ENCODE data around the gene HSDL2. TPM values are rescaled to one million over a fixed set of nuclear protein-coding genes. Genes with fewer than 3 reads are reported as not detected.

Gene HSDL2
- polyA plus RNA-seq (ENCODE audit: insufficient read length in 4 of 4) = 100 to 1,000 TPM in 2 of 4 donors, 10 to 100 TPM in 2; 85.0 to 108 (median 98.7) TPM

GRCh38 chr9:112380102-112380824 is at the start of gene HSDL2:
TSS of gene HSDL2 (plus strand) at chr9:112380108. CDS start at chr9:112380164, 56 bp downstream.
- peak in 2 of 4 donors; percentile 41 to 69 for DNase-seq (ENCODE audit: low read depth in 4 of 4, low spot score in 2 of 4)

GRCh38 chr9:112331674-112331952 is 48.3 kb upstream of the HSDL2 start:
- no peak for DNase-seq (ENCODE audit: low read depth in 4 of 4, low spot score in 2 of 4)

- DNase-seq (ENCODE audit: low read depth in 4 of 4, low spot score in 2 of 4) = peak in 1 of 4 donors; percentile 31
Observed at GRCh38 chr9:112332214-112332613, 47.7 kb upstream of the HSDL2 start.

GRCh38 chr9:112332674-112332976 is 47.3 kb upstream of the HSDL2 start:
- DNase-seq (ENCODE audit: low read depth in 4 of 4, low spot score in 2 of 4) = no peak

DNA sequence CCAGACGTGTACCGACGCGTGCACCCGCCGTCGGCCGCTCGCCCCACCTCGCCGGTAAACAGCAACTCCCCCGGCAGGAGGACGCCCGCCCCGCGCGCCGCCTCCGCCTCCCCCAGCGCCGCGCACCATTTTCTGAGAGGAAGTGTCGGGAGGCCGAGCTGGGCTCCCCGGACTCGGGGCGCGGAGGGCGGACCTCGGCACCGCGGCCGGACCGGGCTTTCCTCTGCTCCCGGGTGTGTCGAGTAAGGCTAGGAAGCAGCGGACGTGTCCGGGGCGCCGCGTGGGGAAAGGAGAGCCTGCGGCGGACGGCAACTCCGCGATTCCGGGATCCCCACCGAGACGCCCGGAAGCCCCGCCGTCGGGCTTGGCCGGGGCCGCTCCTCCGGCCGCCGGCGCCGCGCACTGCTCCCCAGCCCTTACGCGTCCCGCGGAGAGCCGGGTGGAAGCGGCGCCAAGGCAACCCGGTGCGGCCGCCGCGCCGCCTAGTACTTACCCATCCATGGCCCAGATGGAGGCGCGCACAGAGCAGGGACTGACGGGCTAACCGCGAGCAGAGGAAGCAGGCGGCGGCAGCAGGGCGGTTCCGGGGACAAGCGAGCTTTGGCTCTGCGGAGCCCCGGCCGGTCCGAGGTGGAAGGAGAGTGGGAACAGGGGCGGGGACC is 46.8 kb upstream of the HSDL2 start, which contains the start of gene PTBP3:
PTBP3 (minus strand) TSS at position 643 of the 662 bp plus-strand sequence. CDS start 35,754 bp downstream, outside the sequence.
- DNase-seq (ENCODE audit: low read depth in 4 of 4, low spot score in 2 of 4) = peak in 2 of 4 donors; percentile 53 to 63

GRCh38 chr9:112333639-112334431 is 46.1 kb upstream of the HSDL2 start:
- peak; percentile 73 to 92 (median 90) for DNase-seq (ENCODE audit: low read depth in 4 of 4, low spot score in 2 of 4)

- DNase-seq (ENCODE audit: low read depth in 4 of 4, low spot score in 2 of 4) = peak in 2 of 4 donors; percentile 29
Observed at GRCh38 chr9:112334432-112334841, 45.5 kb upstream of the HSDL2 start.

GRCh38 chr9:112337547-112337946 is 42.4 kb upstream of the HSDL2 start:
- DNase-seq (ENCODE audit: low read depth in 4 of 4, low spot score in 2 of 4) = no peak

DNA sequence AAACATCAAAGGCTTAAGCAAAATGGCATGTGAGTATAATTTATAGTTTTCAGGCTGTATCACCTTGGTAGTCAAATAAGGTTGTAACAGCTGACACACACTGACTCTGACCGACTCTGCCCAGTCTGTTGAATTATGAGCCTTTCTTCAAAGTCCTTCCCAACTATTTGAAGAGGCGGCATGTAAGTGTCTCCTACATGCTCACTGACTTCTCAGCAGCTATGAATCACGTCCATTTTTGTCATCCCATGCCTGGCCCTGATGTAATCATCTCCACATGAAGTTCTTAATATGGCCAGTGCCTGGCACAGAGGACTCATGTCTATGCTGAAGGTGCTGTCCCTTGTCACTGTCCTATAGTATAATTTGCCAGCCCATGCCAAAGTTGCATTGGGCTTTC is 41.3 kb upstream of the HSDL2 start:
- no peak for DNase-seq (ENCODE audit: low read depth in 4 of 4, low spot score in 2 of 4)

DNA sequence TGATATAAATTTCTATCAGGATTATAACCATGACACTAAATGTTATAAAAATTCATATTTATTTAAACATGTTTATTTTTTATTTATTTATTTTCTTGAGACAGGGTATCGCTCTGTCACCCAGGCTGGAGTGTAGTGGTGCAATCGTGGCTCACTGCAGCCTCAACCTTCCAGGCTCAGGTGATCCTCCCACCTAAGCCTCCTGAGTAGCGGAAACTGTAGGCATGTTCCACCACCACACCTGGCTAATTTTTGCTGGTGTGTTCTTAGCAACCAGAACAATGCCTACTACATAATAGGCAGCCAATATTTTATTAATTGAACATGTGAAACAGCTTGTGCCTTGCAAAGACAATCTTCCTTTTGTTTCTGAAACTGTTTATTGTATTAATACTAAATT is 40.0 kb upstream of the HSDL2 start:
- DNase-seq (ENCODE audit: low read depth in 4 of 4, low spot score in 2 of 4) = no peak

DNA sequence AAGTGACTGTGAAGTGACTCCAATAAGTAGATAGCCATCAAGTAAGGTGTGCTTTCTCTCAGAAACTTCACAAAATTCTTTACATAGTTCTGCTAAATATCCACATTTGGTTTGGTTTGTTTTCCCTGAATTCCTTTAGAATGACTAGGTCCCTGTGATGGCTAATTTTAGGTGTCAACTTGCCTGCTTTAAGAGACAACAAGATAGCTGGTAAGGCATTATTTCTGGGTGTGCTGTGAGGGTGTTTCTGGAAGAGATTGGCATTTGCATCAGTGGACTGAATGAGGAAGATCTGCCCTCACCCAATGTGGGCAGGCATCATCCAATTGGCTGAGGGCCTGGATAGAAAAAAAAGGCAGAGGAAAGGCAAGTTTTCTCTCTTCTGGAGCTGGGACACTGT is 38.2 kb upstream of the HSDL2 start:
- DNase-seq (ENCODE audit: low read depth in 4 of 4, low spot score in 2 of 4) = no peak

DNA sequence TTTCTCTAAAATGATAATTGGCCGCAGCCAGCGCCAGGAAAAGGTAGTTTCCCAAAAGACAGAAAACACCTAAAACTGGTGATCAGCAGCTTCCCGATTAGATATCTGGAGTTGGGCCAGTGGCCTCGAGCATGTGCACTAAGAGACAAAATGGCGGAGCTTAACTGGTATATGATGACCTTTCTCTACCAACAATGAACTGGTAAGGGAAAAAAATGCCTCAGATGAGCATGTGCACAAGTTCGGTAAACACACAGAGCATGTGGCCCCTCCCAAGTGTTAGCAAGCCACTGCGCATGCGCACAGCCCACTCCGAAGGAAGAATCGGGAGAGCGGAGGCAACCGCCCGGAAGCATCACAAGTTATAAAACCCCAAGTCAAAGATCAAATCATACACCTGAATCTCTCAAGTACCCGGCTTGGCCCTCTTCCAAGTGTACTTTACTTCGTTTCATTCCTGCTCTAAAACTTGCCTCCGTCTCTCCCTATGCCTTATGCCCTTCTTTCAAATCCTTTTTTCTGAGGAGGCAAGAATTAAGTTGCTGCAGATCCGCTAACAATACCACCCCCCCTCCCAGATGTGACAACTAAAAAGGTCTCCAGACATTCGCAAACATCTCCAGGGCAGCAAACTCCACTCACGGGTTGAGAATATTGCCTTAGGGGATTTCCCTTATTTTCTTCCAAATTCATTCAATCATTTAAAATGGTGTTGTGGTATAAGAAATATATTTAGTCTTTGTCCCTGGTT is 31.5 kb upstream of the HSDL2 start:
- DNase-seq (ENCODE audit: low read depth in 4 of 4, low spot score in 2 of 4) = peak in 2 of 4 donors; percentile 55 to 66

DNA sequence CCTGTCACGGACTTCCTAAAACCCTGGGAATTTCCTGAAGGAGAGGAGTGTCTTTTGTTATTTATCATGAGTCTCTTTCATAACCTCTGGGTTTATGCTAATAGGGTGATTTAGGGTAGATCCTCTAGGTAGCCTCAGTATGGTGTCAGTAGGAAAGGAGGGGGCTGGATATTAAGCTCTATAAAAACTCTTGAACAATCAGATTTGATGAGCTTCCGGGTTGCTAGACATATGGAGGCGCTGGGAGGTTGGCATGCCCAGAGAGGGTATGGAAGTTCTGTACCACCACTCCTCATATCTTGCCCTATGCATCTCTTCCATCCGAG is 30.9 kb upstream of the HSDL2 start:
- no peak for DNase-seq (ENCODE audit: low read depth in 4 of 4, low spot score in 2 of 4)

GRCh38 chr9:112351184-112351583 is 28.7 kb upstream of the HSDL2 start:
- DNase-seq (ENCODE audit: low read depth in 4 of 4, low spot score in 2 of 4) = no peak

DNA sequence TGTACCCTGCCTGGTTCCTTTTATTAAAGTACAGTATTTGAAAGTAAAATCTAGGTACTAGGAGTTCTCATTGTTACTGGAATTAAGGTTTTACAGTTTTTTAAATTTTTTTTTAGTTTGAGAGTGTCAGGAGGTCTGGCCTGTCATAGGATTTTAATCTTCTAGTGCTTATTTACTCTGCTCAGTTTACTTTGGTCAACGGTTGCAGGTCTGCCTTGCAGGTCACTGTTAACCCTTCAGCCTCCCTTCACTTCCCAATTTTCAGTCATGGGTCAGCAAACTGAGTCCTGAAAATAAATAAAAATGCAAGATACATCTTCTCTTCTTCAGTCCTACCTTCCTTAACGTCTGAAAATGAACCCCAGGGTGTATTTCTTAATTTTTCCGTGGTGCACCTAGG is 27.7 kb upstream of the HSDL2 start:
- no peak for DNase-seq (ENCODE audit: low read depth in 4 of 4, low spot score in 2 of 4)

GRCh38 chr9:112354081-112354743 is 25.7 kb upstream of the HSDL2 start:
- DNase-seq (ENCODE audit: low read depth in 4 of 4, low spot score in 2 of 4) = no peak

GRCh38 chr9:112355427-112355897 is 24.4 kb upstream of the HSDL2 start:
- DNase-seq (ENCODE audit: low read depth in 4 of 4, low spot score in 2 of 4) = no peak

DNA sequence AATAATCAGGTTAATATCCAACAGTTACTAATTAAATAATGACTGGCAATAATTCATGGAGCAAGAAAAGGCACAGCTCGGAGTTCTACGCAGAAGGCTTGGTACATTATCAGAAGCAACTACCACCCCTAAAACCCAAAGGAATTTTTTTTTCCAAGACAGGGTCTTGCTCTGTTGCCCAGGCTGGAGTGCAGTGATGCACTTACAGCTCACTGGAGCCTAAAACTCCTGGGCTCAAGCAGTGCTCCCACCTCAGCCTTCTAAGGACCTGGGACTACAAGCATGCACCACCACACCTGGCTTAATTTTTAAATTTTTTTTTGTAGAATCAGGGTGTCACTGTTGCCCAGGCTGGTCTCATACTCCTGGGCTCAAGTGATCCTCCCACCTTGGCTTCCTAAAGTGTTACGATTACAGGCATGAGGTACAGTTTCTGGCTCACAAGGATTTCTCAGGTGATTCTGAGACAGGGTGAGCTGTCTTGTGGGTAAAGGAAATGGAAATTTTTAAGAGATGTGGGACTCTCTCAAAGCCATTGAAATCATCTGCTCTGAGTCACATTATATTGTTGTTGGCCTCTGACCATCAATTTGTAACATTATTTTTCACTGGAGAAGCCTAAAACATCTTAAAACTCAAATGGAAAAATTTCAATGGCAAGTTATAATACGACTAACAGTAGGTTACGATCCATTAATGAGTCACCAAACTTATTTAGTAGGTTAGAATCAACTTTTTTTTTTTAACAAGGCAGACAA is 19.7 kb upstream of the HSDL2 start:
- no peak for DNase-seq (ENCODE audit: low read depth in 4 of 4, low spot score in 2 of 4)

GRCh38 chr9:112361601-112362000 is 18.3 kb upstream of the HSDL2 start:
- peak in 1 of 4 donors; percentile 25 for DNase-seq (ENCODE audit: low read depth in 4 of 4, low spot score in 2 of 4)

DNA sequence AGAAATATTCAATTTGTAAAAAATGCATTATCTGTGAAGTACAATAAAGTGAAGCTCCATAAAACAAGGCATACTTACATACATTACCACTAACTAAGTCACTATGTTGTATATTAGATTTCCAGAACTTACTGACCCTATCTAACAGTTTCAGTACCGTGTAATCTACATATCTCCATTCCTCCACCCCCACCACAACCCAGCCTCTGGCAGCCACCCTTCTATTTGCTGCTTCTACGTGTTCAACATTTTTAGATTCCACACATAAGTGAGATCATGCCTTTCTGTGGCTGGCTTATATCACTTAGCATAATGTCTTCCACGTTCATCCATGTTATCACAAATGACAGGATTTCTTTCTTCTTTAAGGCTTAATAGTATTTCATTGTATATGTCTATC is 15.1 kb upstream of the HSDL2 start:
- DNase-seq (ENCODE audit: low read depth in 4 of 4, low spot score in 2 of 4) = no peak
